Measurements from ENCODE around the gene MALAT1. TPM values are rescaled to one million over a fixed set of nuclear protein-coding genes. Genes with fewer than 3 reads are reported as not detected.

MALAT1 gene
- total and polyA plus RNA-seq, 2 of the 13 experiments (the other 11 are each of a cell fraction or from before 2014, with no cell fraction given) = 143 to 1,237 TPM

DNA sequence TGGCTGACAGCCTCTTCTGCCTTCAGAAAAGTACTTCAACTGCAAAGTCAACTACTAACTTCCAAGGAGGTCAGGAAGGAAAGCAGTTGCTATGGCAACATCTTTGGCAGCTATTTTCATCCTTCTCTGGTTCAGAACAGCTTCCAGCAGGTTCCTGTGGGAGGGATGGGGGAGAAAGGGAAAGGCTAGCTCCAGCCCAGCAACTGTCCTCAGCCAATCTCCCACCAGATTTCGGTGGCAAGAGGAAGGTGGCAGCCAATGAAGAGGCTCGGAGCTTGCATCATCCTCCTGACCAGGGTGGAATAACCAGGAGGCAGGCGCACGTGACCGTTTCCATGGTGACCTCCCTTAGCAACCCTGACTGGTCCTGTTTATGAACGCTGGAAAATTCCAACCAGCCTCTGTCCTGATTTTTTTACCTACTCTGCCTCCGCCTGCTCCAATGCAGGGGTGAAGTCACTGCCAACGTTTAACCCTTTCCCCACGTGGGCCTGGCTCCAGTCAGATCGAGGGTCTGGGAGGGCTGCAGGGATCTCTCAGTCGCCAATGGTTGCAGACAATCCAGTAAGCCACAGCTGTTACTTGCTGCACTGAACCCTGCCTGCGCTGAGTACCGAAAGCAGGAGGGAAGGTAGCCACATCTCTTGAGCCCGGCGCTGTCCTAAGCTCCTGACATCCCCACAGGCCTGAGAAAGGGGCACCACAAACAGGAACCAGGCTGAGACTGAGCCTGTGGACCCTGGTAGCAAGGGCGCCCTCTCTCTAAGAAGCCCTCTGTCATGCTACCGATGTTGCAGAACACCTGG, 11.2 kb upstream of the MALAT1 start (continued):
- peak; percentile 21; the same call in 1 of the 2 replicates for TF ChIP-seq ZNF550 (CRISPR knock-in tag; IDR thresholded peaks at IDR 0.05; ENCODE audit: borderline replicate concordance)
- no peak for TF ChIP-seq TBX3 (IDR thresholded peaks at IDR 0.05; ENCODE audit: borderline replicate concordance)
- TF ChIP-seq TAF15 (IDR thresholded peaks at IDR 0.05; ENCODE audit: low read depth, low read length, poor library complexity, severe bottlenecking) = no peak
- TF ChIP-seq JUNB (CRISPR knock-in tag; IDR thresholded peaks at IDR 0.05; ENCODE audit: borderline replicate concordance) = no peak
- TF ChIP-seq RFX3 (CRISPR knock-in tag; IDR thresholded peaks at IDR 0.05) = peak; percentile 92
- peak; percentile 44; the same call in 1 of the 2 replicates for TF ChIP-seq ARNT2 (CRISPR knock-in tag; IDR thresholded peaks at IDR 0.05; ENCODE audit: low read depth)
- 0 out of 2 replicates have a peak, but pooled peaks have one; percentile 59 for TF ChIP-seq PPARG (CRISPR knock-in tag; conservative IDR thresholded peaks at IDR 0.05)
- TF ChIP-seq, protein P1, sequence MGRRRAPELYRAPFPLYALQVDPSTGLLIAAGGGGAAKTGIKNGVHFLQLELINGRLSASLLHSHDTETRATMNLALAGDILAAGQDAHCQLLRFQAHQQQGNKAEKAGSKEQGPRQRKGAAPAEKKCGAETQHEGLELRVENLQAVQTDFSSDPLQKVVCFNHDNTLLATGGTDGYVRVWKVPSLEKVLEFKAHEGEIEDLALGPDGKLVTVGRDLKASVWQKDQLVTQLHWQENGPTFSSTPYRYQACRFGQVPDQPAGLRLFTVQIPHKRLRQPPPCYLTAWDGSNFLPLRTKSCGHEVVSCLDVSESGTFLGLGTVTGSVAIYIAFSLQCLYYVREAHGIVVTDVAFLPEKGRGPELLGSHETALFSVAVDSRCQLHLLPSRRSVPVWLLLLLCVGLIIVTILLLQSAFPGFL (CRISPR knock-in tag; IDR thresholded peaks at IDR 0.05) = no peak
- TF ChIP-seq ZNF629 (CRISPR knock-in tag; conservative IDR thresholded peaks at IDR 0.05) = 0 out of 2 replicates have a peak, but pooled peaks have one; percentile 4
- TF ChIP-seq PAX8 (CRISPR knock-in tag; IDR thresholded peaks at IDR 0.05; ENCODE audit: borderline replicate concordance) = no peak
- TF ChIP-seq, protein P2, sequence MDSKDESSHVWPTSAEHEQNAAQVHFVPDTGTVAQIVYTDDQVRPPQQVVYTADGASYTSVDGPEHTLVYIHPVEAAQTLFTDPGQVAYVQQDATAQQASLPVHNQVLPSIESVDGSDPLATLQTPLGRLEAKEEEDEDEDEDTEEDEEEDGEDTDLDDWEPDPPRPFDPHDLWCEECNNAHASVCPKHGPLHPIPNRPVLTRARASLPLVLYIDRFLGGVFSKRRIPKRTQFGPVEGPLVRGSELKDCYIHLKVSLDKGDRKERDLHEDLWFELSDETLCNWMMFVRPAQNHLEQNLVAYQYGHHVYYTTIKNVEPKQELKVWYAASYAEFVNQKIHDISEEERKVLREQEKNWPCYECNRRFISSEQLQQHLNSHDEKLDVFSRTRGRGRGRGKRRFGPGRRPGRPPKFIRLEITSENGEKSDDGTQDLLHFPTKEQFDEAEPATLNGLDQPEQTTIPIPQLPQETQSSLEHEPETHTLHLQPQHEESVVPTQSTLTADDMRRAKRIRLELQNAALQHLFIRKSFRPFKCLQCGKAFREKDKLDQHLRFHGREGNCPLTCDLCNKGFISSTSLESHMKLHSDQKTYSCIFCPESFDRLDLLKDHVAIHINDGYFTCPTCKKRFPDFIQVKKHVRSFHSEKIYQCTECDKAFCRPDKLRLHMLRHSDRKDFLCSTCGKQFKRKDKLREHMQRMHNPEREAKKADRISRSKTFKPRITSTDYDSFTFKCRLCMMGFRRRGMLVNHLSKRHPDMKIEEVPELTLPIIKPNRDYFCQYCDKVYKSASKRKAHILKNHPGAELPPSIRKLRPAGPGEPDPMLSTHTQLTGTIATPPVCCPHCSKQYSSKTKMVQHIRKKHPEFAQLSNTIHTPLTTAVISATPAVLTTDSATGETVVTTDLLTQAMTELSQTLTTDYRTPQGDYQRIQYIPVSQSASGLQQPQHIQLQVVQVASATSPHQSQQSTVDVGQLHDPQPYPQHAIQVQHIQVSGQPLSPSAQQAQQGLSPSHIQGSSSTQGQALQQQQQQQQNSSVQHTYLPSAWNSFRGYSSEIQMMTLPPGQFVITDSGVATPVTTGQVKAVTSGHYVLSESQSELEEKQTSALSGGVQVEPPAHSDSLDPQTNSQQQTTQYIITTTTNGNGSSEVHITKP (CRISPR knock-in tag; IDR thresholded peaks at IDR 0.05; ENCODE audit: low read depth) = peak; percentile 44; the same call in 1 of the 2 replicates
- TF ChIP-seq, protein P3, sequence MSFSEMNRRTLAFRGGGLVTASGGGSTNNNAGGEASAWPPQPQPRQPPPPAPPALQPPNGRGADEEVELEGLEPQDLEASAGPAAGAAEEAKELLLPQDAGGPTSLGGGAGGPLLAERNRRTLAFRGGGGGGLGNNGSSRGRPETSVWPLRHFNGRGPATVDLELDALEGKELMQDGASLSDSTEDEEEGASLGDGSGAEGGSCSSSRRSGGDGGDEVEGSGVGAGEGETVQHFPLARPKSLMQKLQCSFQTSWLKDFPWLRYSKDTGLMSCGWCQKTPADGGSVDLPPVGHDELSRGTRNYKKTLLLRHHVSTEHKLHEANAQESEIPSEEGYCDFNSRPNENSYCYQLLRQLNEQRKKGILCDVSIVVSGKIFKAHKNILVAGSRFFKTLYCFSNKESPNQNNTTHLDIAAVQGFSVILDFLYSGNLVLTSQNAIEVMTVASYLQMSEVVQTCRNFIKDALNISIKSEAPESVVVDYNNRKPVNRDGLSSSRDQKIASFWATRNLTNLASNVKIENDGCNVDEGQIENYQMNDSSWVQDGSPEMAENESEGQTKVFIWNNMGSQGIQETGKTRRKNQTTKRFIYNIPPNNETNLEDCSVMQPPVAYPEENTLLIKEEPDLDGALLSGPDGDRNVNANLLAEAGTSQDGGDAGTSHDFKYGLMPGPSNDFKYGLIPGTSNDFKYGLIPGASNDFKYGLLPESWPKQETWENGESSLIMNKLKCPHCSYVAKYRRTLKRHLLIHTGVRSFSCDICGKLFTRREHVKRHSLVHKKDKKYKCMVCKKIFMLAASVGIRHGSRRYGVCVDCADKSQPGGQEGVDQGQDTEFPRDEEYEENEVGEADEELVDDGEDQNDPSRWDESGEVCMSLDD (CRISPR knock-in tag; IDR thresholded peaks at IDR 0.05; ENCODE audit: borderline replicate concordance) = no peak
- TF ChIP-seq ZMYM4 (CRISPR knock-in tag; IDR thresholded peaks at IDR 0.05) = peak; percentile 66
- no peak for TF ChIP-seq SUZ12 (IDR thresholded peaks at IDR 0.05; ENCODE audit: low read depth, low read length)
- TF ChIP-seq, protein P4, sequence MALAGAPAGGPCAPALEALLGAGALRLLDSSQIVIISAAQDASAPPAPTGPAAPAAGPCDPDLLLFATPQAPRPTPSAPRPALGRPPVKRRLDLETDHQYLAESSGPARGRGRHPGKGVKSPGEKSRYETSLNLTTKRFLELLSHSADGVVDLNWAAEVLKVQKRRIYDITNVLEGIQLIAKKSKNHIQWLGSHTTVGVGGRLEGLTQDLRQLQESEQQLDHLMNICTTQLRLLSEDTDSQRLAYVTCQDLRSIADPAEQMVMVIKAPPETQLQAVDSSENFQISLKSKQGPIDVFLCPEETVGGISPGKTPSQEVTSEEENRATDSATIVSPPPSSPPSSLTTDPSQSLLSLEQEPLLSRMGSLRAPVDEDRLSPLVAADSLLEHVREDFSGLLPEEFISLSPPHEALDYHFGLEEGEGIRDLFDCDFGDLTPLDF (CRISPR knock-in tag; IDR thresholded peaks at IDR 0.05) = no peak
- no peak for TF ChIP-seq TMF1 (CRISPR knock-in tag; IDR thresholded peaks at IDR 0.05; ENCODE audit: low read depth)
- no peak for TF ChIP-seq ZSCAN12 (CRISPR knock-in tag; IDR thresholded peaks at IDR 0.05)
- no peak for TF ChIP-seq ONECUT2 (CRISPR knock-in tag; IDR thresholded peaks at IDR 0.05)
- TF ChIP-seq ZNF274 (CRISPR knock-in tag; IDR thresholded peaks at IDR 0.05) = no peak; the same call in 1 of the 2 replicates
- TF ChIP-seq ZNF577 (CRISPR knock-in tag; IDR thresholded peaks at IDR 0.05; ENCODE audit: borderline replicate concordance, low read depth) = no peak
- TF ChIP-seq KAT2B (IDR thresholded peaks at IDR 0.05; ENCODE audit: borderline replicate concordance, low read depth, low read length) = no peak

Data from HepG2 (cell line).